Germinal center (tissue), 1 donor: ENCODE measurements around the gene DCXR.

ENCODE experiments used
- DNase-seq: peaks from one replicate; pipeline ENCODE4 v3.0.0; 2012; ENCODE audit warnings: mixed read lengths, low spot score

DCXR gene

GRCh38 chr17:81998212-81998611, 39.3 kb downstream of the DCXR start:
- no peak for DNase-seq

- DNase-seq = no peak
Observed at GRCh38 chr17:81996757-81997441, 40.6 kb downstream of the DCXR start.

- DNase-seq = no peak
Observed at GRCh38 chr17:81996232-81996756, 41.2 kb downstream of the DCXR start.

DNA sequence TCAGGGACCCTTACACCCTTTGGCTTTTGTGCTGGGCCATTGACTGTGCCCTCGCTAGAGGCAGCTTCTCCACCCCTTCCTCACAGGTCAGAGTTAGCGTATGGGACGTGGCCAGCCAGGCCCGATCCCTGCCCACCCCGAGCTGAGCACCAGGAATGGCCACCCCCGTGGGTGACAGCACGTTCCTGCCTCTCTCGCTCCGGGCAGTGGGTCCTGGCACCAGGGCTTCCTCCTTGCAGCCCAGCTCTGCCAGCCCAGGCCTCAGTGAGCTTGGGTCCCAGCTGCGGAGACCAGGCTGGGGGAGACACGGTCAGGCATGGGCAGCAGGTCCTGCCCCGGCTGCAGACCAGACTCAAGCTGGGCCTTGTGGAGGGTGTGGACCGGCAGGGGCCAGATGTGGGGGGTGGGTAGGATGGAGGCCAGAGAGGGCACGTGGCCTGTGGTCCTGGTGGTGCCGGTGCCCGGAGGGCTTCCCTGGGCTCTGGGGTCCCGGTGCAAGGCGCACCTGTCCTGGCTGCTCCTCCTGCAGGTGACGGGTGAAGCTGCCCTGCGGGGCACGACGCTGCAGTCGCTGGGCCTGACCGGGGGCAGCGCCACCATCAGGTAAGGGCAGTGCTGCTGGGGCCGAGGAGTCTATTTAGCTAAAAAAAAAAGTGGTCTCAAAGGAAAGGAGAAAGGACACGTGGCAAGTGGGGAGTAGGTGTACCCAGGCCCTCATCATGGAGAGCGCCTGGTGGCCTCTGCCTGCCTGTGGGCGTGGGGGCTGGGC, 41.9 kb downstream of the DCXR start:
- no peak for DNase-seq

- no peak for DNase-seq
Observed at GRCh38 chr17:81994593-81995462, 42.7 kb downstream of the DCXR start.

DNA sequence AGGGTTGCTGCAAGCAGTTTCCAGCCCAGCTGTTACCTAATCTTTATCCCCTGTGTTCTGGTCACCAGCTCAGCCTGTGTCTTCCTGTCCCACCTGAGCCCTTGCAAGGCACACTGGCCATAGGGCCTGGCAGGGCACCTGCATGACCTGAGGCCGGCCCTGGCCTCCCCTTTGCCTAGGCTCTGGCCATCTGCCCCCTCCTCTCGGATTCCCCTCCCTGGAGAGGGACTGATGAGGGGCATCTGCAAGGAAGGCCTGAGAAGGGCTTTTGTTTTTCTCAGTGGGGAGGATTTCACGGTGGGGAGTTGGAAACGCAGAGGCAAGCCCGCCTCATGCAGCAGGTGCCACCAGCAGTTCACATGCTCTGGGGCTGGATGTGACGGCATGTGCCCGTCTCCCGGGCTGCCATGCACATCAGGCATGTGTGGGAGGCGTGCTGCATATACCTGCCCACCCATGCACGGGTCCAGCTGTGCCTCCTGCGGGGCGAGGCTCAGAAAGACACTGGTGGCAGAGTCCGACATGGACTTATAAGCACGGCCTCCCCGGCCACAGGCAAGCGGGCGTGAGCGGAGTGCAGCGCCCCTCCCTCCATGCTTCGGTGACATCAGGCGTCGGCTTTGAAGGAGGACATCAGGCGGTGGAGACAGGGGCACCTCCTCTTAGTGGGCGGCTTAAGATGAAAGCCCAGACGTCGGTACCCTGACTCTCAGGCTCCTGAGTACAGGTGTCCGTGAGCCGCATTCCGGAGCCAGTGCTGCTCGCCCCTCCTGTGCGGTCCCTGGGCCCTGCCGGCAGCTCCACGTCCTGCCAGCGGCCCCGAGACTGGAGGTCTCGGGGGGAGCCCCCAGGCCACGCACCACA, 43.5 kb downstream of the DCXR start:
- DNase-seq = no peak

GRCh38 chr17:81992306-81993102, 45.0 kb downstream of the DCXR start:
- DNase-seq = no peak

DNA sequence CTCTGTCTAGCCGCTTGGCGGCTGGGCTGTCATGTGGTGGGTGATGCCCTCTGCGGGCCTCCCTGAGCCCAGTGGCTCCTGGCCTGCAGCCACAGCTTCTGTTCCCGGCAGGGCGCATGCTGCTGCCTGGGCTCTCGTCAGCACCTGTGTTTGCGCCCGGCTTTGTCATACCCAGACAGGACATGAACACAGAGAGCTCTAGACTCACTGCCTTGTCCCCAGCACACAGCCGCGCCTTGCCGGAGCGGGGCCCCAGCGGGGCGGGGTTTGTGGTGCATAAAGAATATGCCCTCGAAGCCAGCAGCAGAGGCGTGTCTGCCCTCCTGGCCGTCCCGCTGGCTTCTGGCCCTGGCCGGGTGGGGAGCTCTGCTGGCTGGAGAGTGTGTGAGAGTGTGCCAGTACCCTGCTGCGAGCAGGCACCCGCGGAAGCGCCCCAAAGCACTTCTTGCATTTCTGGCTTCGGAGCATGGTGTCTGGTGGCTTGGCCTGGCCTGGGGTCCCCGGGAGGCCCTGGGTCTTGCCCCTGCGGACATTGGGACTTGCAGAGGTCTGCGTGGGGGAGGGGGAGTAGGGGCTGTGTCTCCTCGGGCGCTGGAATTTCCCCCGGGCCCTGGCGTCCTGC, 45.7 kb downstream of the DCXR start:
- no peak for DNase-seq

GRCh38 chr17:81990836-81991683, 46.4 kb downstream of the DCXR start:
- no peak for DNase-seq

GRCh38 chr17:81987161-81987770, 50.2 kb downstream of the DCXR start:
- no peak for DNase-seq

DNA sequence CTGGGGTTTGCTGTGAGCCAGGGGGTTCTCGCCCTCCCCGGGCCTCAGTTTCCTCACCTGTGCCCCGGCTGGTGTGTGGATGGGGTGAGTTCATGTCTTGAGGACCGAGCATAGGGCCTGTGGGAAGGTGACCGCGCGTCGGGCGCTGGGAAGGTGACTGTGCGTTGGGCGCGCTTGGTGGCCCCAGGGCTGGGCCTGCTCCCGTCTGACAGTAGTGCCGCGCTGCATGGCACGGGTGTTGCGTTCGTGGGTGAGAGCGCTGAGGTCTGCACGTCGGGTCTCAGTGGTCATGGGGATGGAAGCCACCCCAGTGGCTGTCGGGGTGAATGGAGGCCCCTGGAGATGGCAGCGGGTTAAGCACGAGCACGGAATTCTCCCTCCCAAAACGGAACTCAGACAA, 50.9 kb downstream of the DCXR start:
- no peak for DNase-seq
